DOHH2 (cell line): ENCODE results near the gene HDAC11.

Experiments used
- H3F3A ChIP-seq: fragments of 200-600 bp; sonication (generic), shearing (Covaris generic); 2 replicates; pipeline ENCODE4 v1.6.0; 2016; ENCODE audit warnings: antibody characterized with exemption, mild to moderate bottlenecking; ENCODE audit not compliant: control insufficient read depth, insufficient read depth
- H3K27ac ChIP-seq: fragments of 200-600 bp; sonication (generic); 2 replicates; pipeline ENCODE4 v1.5.1; 2014; ENCODE audit warnings: low read depth, mild to moderate bottlenecking, low read length, moderate library complexity
- H3K27me3 ChIP-seq: fragments of 200-600 bp; sonication (generic); 2 replicates; pipeline ENCODE4 v1.6.1; 2014; ENCODE audit warnings: mild to moderate bottlenecking, low read length, mixed read lengths; ENCODE audit not compliant: control insufficient read depth
- H3K36me3 ChIP-seq: fragments of 200-600 bp; sonication (generic); 2 replicates; pipeline ENCODE4 v1.6.1; 2014; ENCODE audit warnings: mild to moderate bottlenecking, low read length, moderate library complexity, mixed read lengths; ENCODE audit not compliant: control insufficient read depth
- H3K4me1 ChIP-seq: fragments of 200-600 bp; sonication (generic); 2 replicates; pipeline ENCODE4 v1.6.1; 2014; ENCODE audit warnings: mild to moderate bottlenecking, low read length, mixed read lengths; ENCODE audit not compliant: control insufficient read depth
- H3K4me2 ChIP-seq: fragments of 200-600 bp; sonication (generic); 2 replicates; pipeline ENCODE4 v1.6.0; 2014; ENCODE audit warnings: mild to moderate bottlenecking, low read length, moderate library complexity
- H3K4me3 ChIP-seq: fragments of 200-600 bp; sonication (generic); 2 replicates; pipeline ENCODE4 v1.5.1; 2014; ENCODE audit warnings: mild to moderate bottlenecking, low read length, mixed read lengths
- H3K79me2 ChIP-seq: fragments of 200-600 bp; sonication (generic); 2 replicates; pipeline ENCODE4 v1.6.1; 2014; ENCODE audit warnings: mild to moderate bottlenecking, low read length, mixed read lengths; ENCODE audit not compliant: control insufficient read depth
- H3K9me2 ChIP-seq: fragments of 200-600 bp; sonication (generic); replicated peaks from 2 replicates; pipeline ENCODE4 v1.6.1; 2014; ENCODE audit warnings: mild to moderate bottlenecking, low read length, mixed read lengths; ENCODE audit not compliant: control insufficient read depth
- H3K9me3 ChIP-seq: fragments of 200-600 bp; sonication (generic); 2 replicates; pipeline ENCODE4 v1.6.1; 2014; ENCODE audit warnings: antibody characterized with exemption, low read length, mixed read lengths; ENCODE audit not compliant: control insufficient read depth, insufficient read depth
- H4K20me1 ChIP-seq: fragments of 200-600 bp; sonication (generic); 2 replicates; pipeline ENCODE4 v1.6.0; 2014; ENCODE audit warnings: low read depth, mild to moderate bottlenecking, antibody characterized with exemption, low read length, moderate library complexity; ENCODE audit not compliant: control insufficient read depth, insufficient read depth
- CTCF ChIP-seq: fragments of 200-600 bp; sonication (generic); IDR thresholded peaks from one replicate; pipeline ENCODE4 v1.5.1; 2014; ENCODE audit warnings: antibody characterized with exemption, mild to moderate bottlenecking, low read depth, low read length; ENCODE audit not compliant: poor library complexity, severe bottlenecking
- EZH2phosphoT487 ChIP-seq: fragments of 200-600 bp; sonication (generic); IDR thresholded peaks from 2 replicates; pipeline ENCODE4 v1.6.1; 2017; ENCODE audit warnings: borderline replicate concordance, mild to moderate bottlenecking, antibody characterized with exemption, low read length, moderate library complexity, mixed read lengths

HDAC11 gene

GRCh38 chr3:13533885-13534301 is 53.8 kb downstream of the HDAC11 start:
- Histone ChIP-seq H3K4me3 (no peak overlapping the region), H3K27ac (no peak overlapping the region), H3K79me2 (no peaks in the 10 kb centered on the region), H4K20me1 (no peaks in the 10 kb centered on the region), H3K9me3 (no peaks in the 10 kb centered on the region), H3K4me2 (no peak overlapping the region), H3K36me3 (no peaks in the 10 kb centered on the region), H3K27me3 (no peaks in the 10 kb centered on the region), H3F3A (no peaks in the 10 kb centered on the region), H3K4me1 (no peaks in the 10 kb centered on the region; the same call in 1 of the 2 replicates), H3K9me2 (no peaks in the 10 kb centered on the region)
- TF ChIP-seq CTCF (no peak), EZH2phosphoT487 (no peak)

- H3K4me3 ChIP-seq, result no peak overlapping the region
- H3K36me3 ChIP-seq, result no peaks in the 10 kb centered on the region
- H3K27me3 ChIP-seq, result no peaks in the 10 kb centered on the region
- no peaks in the 10 kb centered on the region for H3K79me2 ChIP-seq
- H4K20me1 ChIP-seq, result no peaks in the 10 kb centered on the region
- no peaks in the 10 kb centered on the region; the same call in 1 of the 2 replicates for H3K4me1 ChIP-seq
- TF ChIP-seq EZH2phosphoT487, result no peak
- TF ChIP-seq CTCF, result no peak
- H3K4me2 ChIP-seq, result no peak overlapping the region
- no peaks in the 10 kb centered on the region for H3K9me2 ChIP-seq
- no peaks in the 10 kb centered on the region for H3K9me3 ChIP-seq
- no peak overlapping the region for H3K27ac ChIP-seq
- H3F3A ChIP-seq, result no peaks in the 10 kb centered on the region
These were observed 55.4 kb downstream of the HDAC11 start for GRCh38 chr3:13535526-13535875.

GRCh38 chr3:13535905-13536304 is 55.8 kb downstream of the HDAC11 start:
- H3K9me2 ChIP-seq, result no peaks in the 10 kb centered on the region
- H3K27me3 ChIP-seq, result no peaks in the 10 kb centered on the region
- H3K4me2 ChIP-seq, result no peak overlapping the region
- H3K36me3 ChIP-seq, result no peaks in the 10 kb centered on the region
- no peaks in the 10 kb centered on the region for H4K20me1 ChIP-seq
- no peak for TF ChIP-seq CTCF
- no peak for TF ChIP-seq EZH2phosphoT487
- no peaks in the 10 kb centered on the region for H3F3A ChIP-seq
- H3K79me2 ChIP-seq, result no peaks in the 10 kb centered on the region
- no peak overlapping the region for H3K4me3 ChIP-seq
- H3K9me3 ChIP-seq, result no peaks in the 10 kb centered on the region
- no peaks in the 10 kb centered on the region; the same call in 1 of the 2 replicates for H3K4me1 ChIP-seq
- no peak overlapping the region for H3K27ac ChIP-seq

GRCh38 chr3:13536432-13536831 is 56.3 kb downstream of the HDAC11 start:
- Histone ChIP-seq H3K4me2 (no peak overlapping the region), H3F3A (no peaks in the 10 kb centered on the region), H3K36me3 (no peaks in the 10 kb centered on the region), H3K9me3 (no peaks in the 10 kb centered on the region), H3K79me2 (no peaks in the 10 kb centered on the region), H4K20me1 (no peaks in the 10 kb centered on the region), H3K27me3 (no peaks in the 10 kb centered on the region), H3K9me2 (no peaks in the 10 kb centered on the region), H3K4me1 (no peaks in the 10 kb centered on the region; the same call in 1 of the 2 replicates), H3K27ac (no peak overlapping the region), H3K4me3 (no peak overlapping the region)
- TF ChIP-seq CTCF, result no peak
- TF ChIP-seq EZH2phosphoT487, result no peak
